Stimulated activated naive CD4-positive, alpha-beta T cell (primary cell): ENCODE measurements around the gene TRIM29.

Source experiments
- DNase-seq, 6 experiments: peaks; one replicate each; lab custom pipeline; 2025; lab: John Stamatoyannopoulos, UW

Gene TRIM29

GRCh38 chr11:120139316-120140069 is 1.6 kb upstream of the TRIM29 start:
- DNase-seq = no peak

- no peak for DNase-seq
These were observed 714 bp downstream of the TRIM29 start for GRCh38 chr11:120137187-120137610.

GRCh38 chr11:120136356-120136755 is 1.6 kb downstream of the TRIM29 start:
- DNase-seq = no peak

GRCh38 chr11:120135838-120136237 is 2.1 kb downstream of the TRIM29 start:
- DNase-seq = no peak

- DNase-seq = no peak
These were observed 3.0 kb downstream of the TRIM29 start for GRCh38 chr11:120134931-120135228.

GRCh38 chr11:120134106-120134930 is 3.6 kb downstream of the TRIM29 start:
- DNase-seq = no peak

GRCh38 chr11:120133216-120134105 is 4.5 kb downstream of the TRIM29 start:
- no peak for DNase-seq

GRCh38 chr11:120132645-120133185 is 5.2 kb downstream of the TRIM29 start:
- no peak for DNase-seq

- DNase-seq = no peak
These were observed 5.8 kb downstream of the TRIM29 start for GRCh38 chr11:120131941-120132644.

GRCh38 chr11:120130991-120131760 is 6.7 kb downstream of the TRIM29 start:
- no peak for DNase-seq

- DNase-seq = no peak
These were observed 7.5 kb downstream of the TRIM29 start for GRCh38 chr11:120130176-120130980.

- DNase-seq = no peak
These were observed 8.3 kb downstream of the TRIM29 start for GRCh38 chr11:120129570-120129969.

- DNase-seq = no peak
These were observed 9.4 kb downstream of the TRIM29 start for GRCh38 chr11:120128392-120129119.

- DNase-seq = no peak
These were observed 10.7 kb downstream of the TRIM29 start for GRCh38 chr11:120127236-120127635.

- no peak for DNase-seq
These were observed 11.3 kb downstream of the TRIM29 start for GRCh38 chr11:120126620-120127019.

GRCh38 chr11:120125509-120125908 is 12.4 kb downstream of the TRIM29 start:
- DNase-seq = no peak

GRCh38 chr11:120125024-120125423 is 12.9 kb downstream of the TRIM29 start:
- DNase-seq = no peak

GRCh38 chr11:120124355-120124754 is 13.6 kb downstream of the TRIM29 start:
- DNase-seq = no peak

- DNase-seq = no peak
These were observed 14.0 kb downstream of the TRIM29 start for GRCh38 chr11:120123946-120124345.
